Hepatocyte (in vitro differentiated cells): ENCODE results near the gene MAB21L4.

Experiments
- CTCF ChIP-seq: fragments of 200-600 bp; sonication (generic); IDR thresholded peaks from 2 replicates; pipeline ENCODE4 v1.5.1; 2016; ENCODE audit warnings: antibody characterized with exemption, mild to moderate bottlenecking; ENCODE audit not compliant: poor library complexity
- EZH2 ChIP-seq: fragments of 200-600 bp; sonication (generic); IDR thresholded peaks from 2 replicates; pipeline ENCODE4 v1.6.1; 2016; ENCODE audit warnings: antibody characterized with exemption, mild to moderate bottlenecking, borderline replicate concordance
- EZH2phosphoT487 ChIP-seq: fragments of 200-600 bp; sonication (generic); IDR thresholded peaks from one replicate; pipeline ENCODE4 v1.6.1; 2018; ENCODE audit warnings: antibody characterized with exemption, mild to moderate bottlenecking, low read depth, moderate library complexity; ENCODE audit not compliant: unreplicated experiment, severe bottlenecking

GRCh38 chr2:240889601-240890560, 6.1 kb downstream of the MAB21L4 start:
- TF ChIP-seq CTCF (no peak), EZH2 (no peak), EZH2phosphoT487 (no peak)
